Epithelial cell of esophagus (primary cell): Measurements from ENCODE around the gene EPHB1.
"Not testable (repeated sequence)": the region's sequence is repeated elsewhere in the genome, so short reads cannot be mapped to it uniquely, and the experiment has no call there.

Experiments
- DNase-seq: peaks from one replicate; pipeline ENCODE4 v3.0.0; 2010; ENCODE audit warnings: low read depth
- H3K4me3 ChIP-seq: 2 replicates; pipeline ENCODE4 v1.5.1; 2011; ENCODE audit warnings: mild to moderate bottlenecking, low read length, control low read depth
- CTCF ChIP-seq: IDR thresholded peaks from 2 replicates; pipeline ENCODE4 v1.5.1; 2011; ENCODE audit warnings: low read depth, mild to moderate bottlenecking, low read length, control low read depth, inconsistent platforms; ENCODE audit not compliant: insufficient read depth; ENCODE audit errors: missing control alignments

The EPHB1 gene

DNA sequence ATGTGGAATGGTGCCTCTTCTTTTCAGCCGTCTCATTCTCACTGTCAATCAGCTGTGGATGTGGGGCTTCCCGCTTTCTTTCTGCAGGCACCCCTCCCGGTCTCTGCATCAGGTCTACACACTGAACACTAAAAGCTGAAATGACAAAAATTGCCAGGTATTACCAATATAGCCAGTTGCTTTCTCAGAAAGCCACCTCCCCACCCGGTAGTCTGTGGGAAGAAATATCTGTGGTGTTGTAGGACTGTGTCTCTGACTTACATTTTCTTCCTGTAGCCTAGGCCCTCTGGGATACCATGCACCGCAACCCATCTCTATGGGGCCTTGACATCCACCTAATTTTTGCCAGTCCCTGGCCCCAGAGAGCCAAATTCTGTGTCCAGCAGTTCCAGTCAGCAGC is 19.2 kb upstream of the EPHB1 start:
- no peak overlapping the region for H3K4me3 ChIP-seq
- TF ChIP-seq CTCF = no peak
- DNase-seq = no peak

- H3K4me3 ChIP-seq = no peak overlapping the region
- no peak for TF ChIP-seq CTCF
- no peak for DNase-seq
Measured at GRCh38 chr3:134776518-134776917, 18.5 kb upstream of the EPHB1 start.

GRCh38 chr3:134777341-134777740 is 17.7 kb upstream of the EPHB1 start:
- TF ChIP-seq CTCF = no peak

GRCh38 chr3:134788283-134788682 is 6.8 kb upstream of the EPHB1 start:
- not testable (repeated sequence) for H3K4me3 ChIP-seq, DNase-seq

More at GRCh38 chr3:134777341-134777740, 17.7 kb upstream of the EPHB1 start:
- no peak overlapping the region for H3K4me3 ChIP-seq
- DNase-seq = no peak

GRCh38 chr3:134790065-134790464 is 5.0 kb upstream of the EPHB1 start:
- no peak for TF ChIP-seq CTCF
- no peak for DNase-seq

GRCh38 chr3:134791992-134792391 is 3.1 kb upstream of the EPHB1 start:
- no peak for TF ChIP-seq CTCF
- no peak overlapping the region for H3K4me3 ChIP-seq
- no peak for DNase-seq

More at GRCh38 chr3:134790065-134790464, 5.0 kb upstream of the EPHB1 start:
- H3K4me3 ChIP-seq = no peak overlapping the region

DNA sequence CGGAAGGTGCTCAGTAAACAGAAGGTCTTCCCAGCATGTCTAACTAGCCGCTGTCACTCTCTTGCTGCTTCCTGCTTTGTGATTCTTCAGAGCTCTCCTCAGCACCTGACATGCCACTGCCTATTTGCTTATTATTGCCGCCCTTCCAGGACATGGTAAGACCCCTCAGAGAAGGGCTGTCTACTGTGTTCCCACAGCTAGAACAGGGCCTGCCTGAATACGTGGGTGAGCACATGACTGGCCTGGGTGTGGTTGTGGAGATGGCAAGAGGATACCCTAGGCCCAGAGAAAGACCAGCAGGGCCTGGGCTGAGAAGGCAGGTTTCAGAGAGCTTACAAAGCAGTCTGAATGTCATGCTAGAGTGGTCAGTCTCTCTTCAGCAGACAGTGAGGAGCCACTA is 2.4 kb upstream of the EPHB1 start:
- DNase-seq = no peak
- no peak for TF ChIP-seq CTCF
- H3K4me3 ChIP-seq = no peak overlapping the region

- H3K4me3 ChIP-seq = no peak overlapping the region
- TF ChIP-seq CTCF = no peak
- no peak for DNase-seq
Measured at GRCh38 chr3:134793562-134793961, 1.5 kb upstream of the EPHB1 start.
